Measurements from ENCODE around the gene TMPRSS6. TPM values are rescaled to one million over a fixed set of nuclear protein-coding genes. Genes with fewer than 3 reads are reported as not detected.

TMPRSS6 gene
- total and polyA plus RNA-seq, 2 of the 8 experiments (the other 6 are each of a cell fraction or from before 2014, with no cell fraction given) = 0.02 TPM; not detected in 1

GRCh38 chr22:37067428-37067827 lies 42.1 kb downstream of the TMPRSS6 start:
- no peak overlapping the region for H3K23ac ChIP-seq (ENCODE audit: insufficient read length)
- ChIA-PET CTCF (ENCODE audit: partially characterized antibody) (interaction anchor here (0.8 to 1.4 kb wide), 4 partner anchors 8 to 99 kb away, joined by 3 read pairs; no protein-coding TSS in a partner anchor), POLR2A (ENCODE audit: partially characterized antibody) (interaction anchor here (0.8 to 1.8 kb wide), 4 partner anchors 9 to 132 kb away, joined by 3 to 5 read pairs (median 4); partner anchors contain the start of gene KCTD17)
- 87% methylated on average over 9 of the region's 10 CpGs; no CpG with 5 or more reads in 1 of the 2 experiments for WGBS, 2 experiments (ENCODE audit: extremely low coverage in 1 of 2, insufficient coverage in 1 of 2, insufficient read length in 1 of 2, insufficient replicate concordance in 2 of 2, low coverage in 1 of 2, low lambda C conversion rate in 2 of 2, missing lambda C conversion rate in 1 of 2)
- FAIRE-seq (no peak), DNase-seq (ENCODE audit: low read depth in 1 of 2, low spot score in 2 of 2) (no peak)
- H2BK5ac ChIP-seq (ENCODE audit: low read depth, low read length) = no peak overlapping the region
- no peak overlapping the region for H4K91ac ChIP-seq (replicated peaks; ENCODE audit: insufficient read length, low read length)
- no peak overlapping the region for H4K5ac ChIP-seq (ENCODE audit: insufficient read length, low read depth, low read length)
- H2BK12ac ChIP-seq (ENCODE audit: low read depth, low read length) = no peak overlapping the region
- H3K27ac ChIP-seq (ENCODE audit: low read depth, low read length) = no peak overlapping the region
- no peak overlapping the region for H2BK15ac ChIP-seq (ENCODE audit: low read length)
- H3K4me2 ChIP-seq (ENCODE audit: insufficient read depth in 1 of 2, low read depth in 2 of 2, low read length in 2 of 2) = no peak overlapping the region
- peaks cover 14 to 61% (median 54%) of the 10 kb centered on the region in 4 experiments for H3K27me3 ChIP-seq (replicated peaks in 1 of 4; ENCODE audit: control insufficient read depth in 3 of 4, extremely low read depth in 1 of 4, insufficient read depth in 3 of 4, low read length in 3 of 4)
- H4K20me1 ChIP-seq (replicated peaks in 1 of 2; ENCODE audit: control insufficient read depth in 1 of 2, insufficient read depth in 2 of 2, low read length in 2 of 2) = peaks cover 0 to 7% of the 10 kb centered on the region in 2 experiments
- H3K4me1 ChIP-seq (replicated peaks in 1 of 4; ENCODE audit: control insufficient read depth in 3 of 4, insufficient read depth in 4 of 4, low read length in 3 of 4) = peaks cover 3 to 21% (median 10%) of the 10 kb centered on the region in 4 experiments
- no peak overlapping the region for H3K4ac ChIP-seq (replicated peaks; ENCODE audit: insufficient read length, low read depth, low read length)
- H4K8ac ChIP-seq (ENCODE audit: extremely low read depth, insufficient read depth, low read length) = no peak overlapping the region
- no peaks in the 10 kb centered on the region for H3K79me1 ChIP-seq (ENCODE audit: low read depth, low read length)
- no peak overlapping the region for H2AK5ac ChIP-seq (ENCODE audit: low read depth, low read length)
- H3K79me2 ChIP-seq (ENCODE audit: control insufficient read depth in 1 of 2, insufficient read depth in 2 of 2, low read length in 2 of 2) = no peaks in the 10 kb centered on the region
- H3K56ac ChIP-seq (replicated peaks; ENCODE audit: insufficient read length, low read depth, low read length) = no peak overlapping the region
- no peaks in the 10 kb centered on the region; a peak in 1 of 4 replicates for H3K9me3 ChIP-seq (ENCODE audit: insufficient read depth in 2 of 2, low read depth in 1 of 2, low read length in 1 of 2)
- no peak overlapping the region for H2AFZ ChIP-seq (ENCODE audit: low read length)
- H3K14ac ChIP-seq (ENCODE audit: insufficient read length) = no peak overlapping the region
- H3K18ac ChIP-seq (ENCODE audit: extremely low read depth, low read length) = no peak overlapping the region
- no peak overlapping the region for H3K9ac ChIP-seq (replicated peaks in 1 of 4; ENCODE audit: extremely low read depth in 1 of 4, low read depth in 3 of 4, low read length in 3 of 4)
- H3K4me3 ChIP-seq (ENCODE audit: extremely low read depth in 1 of 4, insufficient read depth in 2 of 4, low read depth in 3 of 4, low read length in 4 of 4) = no peak overlapping the region
- H3K36me3 ChIP-seq (ENCODE audit: control insufficient read depth in 2 of 4, insufficient read depth in 4 of 4, low read length in 3 of 4) = no peaks in the 10 kb centered on the region
- H2BK120ac ChIP-seq (replicated peaks; ENCODE audit: low read depth, low read length) = no peak overlapping the region
- H3K23me2 ChIP-seq (ENCODE audit: low read depth, low read length) = peaks cover 11% of the 10 kb centered on the region; the same call in 1 of the 2 replicates
- TF ChIP-seq PHF8 (conservative IDR thresholded peaks at IDR 0.05; ENCODE audit: low read depth, low read length) (no peak), RNF2 (IDR thresholded peaks at IDR 0.05; ENCODE audit: borderline replicate concordance, low read depth, low read length, missing control alignments, poor library complexity, severe bottlenecking) (no peak), ASH2L (IDR thresholded peaks at IDR 0.05; ENCODE audit: low read length) (no peak), TBP (IDR thresholded peaks at IDR 0.05; ENCODE audit: low read depth, low read length) (no peak), EGR1 (IDR thresholded peaks at IDR 0.05; ENCODE audit: borderline replicate concordance, low read depth, low read length) (no peak), EP300 (IDR thresholded peaks at IDR 0.05; ENCODE audit: borderline replicate concordance in 1 of 2, low read depth in 2 of 2, low read length in 2 of 2) (no peak), KDM4A (IDR thresholded peaks at IDR 0.05; ENCODE audit: low read depth, low read length, severe bottlenecking) (no peak), SP1 (IDR thresholded peaks at IDR 0.05; ENCODE audit: low read depth, low read length) (no peak), BCL11A (IDR thresholded peaks at IDR 0.05; ENCODE audit: low read depth in 2 of 2, low read length in 2 of 2) (no peak), POLR2A (IDR thresholded peaks at IDR 0.05; ENCODE audit: control extremely low read depth in 1 of 2, low read depth in 2 of 2, low read length in 2 of 2) (no peak), JUND (IDR thresholded peaks at IDR 0.05; ENCODE audit: low read length) (no peak), TAF7 (optimal IDR thresholded peaks at IDR 0.05; ENCODE audit: borderline replicate concordance, low read depth, low read length) (no peak)
- H2BK20ac ChIP-seq (ENCODE audit: low read length) = no peak overlapping the region
